HG03060 (cell line): ENCODE measurements around the gene MON2.
A peak's percentile ranks its signal among the peaks of the same experiment; 100 is the strongest.
"Not testable (repeated sequence)": the region's sequence is repeated elsewhere in the genome, so short reads cannot be mapped to it uniquely, and the experiment has no call there.

ENCODE experiments used
- ATAC-seq: cut with Tn5 transposase; IDR thresholded peaks from one replicate; pipeline ENCODE4 v1.9.1; 2021; ENCODE audit warnings: low read depth, moderate number of reproducible peaks; ENCODE audit not compliant: unreplicated experiment

MON2 gene

GRCh38 chr12:62540354-62540753 lies 73.7 kb downstream of the MON2 start:
- ATAC-seq, result no peak

DNA sequence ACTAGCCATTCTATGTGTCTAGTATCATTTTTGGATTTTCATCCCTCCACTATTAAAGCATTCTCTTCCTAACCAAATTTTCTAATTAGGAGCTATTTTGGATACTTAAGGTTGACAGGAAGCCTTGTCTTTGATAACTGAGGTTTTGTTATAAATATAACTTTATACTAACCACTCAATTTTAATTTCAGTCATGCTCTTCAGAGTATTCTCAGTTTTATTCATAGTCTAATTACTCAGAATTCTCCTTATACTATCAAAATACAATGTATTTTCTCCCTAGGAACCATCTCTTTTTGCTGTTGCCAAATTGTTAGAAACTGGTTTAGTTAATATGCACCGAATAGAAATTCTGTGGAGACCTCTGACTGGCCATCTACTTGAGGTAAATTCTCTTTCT lies 76.2 kb downstream of the MON2 start:
- ATAC-seq, result no peak

DNA sequence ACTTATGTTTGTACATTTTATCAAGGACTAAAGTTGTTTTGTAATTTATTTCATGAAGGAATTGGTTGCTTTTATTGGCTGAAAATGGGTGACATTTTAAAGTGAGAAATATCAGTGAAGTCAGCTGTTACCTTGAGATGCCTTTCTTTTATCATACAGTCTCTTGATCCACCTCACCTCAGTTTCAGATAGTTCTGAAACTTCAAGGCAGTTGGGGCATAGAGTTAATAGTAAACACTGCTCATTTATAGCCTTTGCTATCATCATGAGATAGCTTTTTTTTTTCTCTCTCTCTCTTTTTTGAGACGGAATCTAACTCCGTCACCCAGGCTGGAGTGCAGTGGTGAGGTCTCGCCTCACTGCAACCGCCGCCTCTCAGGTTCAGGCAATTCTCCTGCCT lies 76.7 kb downstream of the MON2 start:
- ATAC-seq, result no peak

- ATAC-seq, result no peak
Observed at GRCh38 chr12:62543741-62544140, 77.1 kb downstream of the MON2 start.

DNA sequence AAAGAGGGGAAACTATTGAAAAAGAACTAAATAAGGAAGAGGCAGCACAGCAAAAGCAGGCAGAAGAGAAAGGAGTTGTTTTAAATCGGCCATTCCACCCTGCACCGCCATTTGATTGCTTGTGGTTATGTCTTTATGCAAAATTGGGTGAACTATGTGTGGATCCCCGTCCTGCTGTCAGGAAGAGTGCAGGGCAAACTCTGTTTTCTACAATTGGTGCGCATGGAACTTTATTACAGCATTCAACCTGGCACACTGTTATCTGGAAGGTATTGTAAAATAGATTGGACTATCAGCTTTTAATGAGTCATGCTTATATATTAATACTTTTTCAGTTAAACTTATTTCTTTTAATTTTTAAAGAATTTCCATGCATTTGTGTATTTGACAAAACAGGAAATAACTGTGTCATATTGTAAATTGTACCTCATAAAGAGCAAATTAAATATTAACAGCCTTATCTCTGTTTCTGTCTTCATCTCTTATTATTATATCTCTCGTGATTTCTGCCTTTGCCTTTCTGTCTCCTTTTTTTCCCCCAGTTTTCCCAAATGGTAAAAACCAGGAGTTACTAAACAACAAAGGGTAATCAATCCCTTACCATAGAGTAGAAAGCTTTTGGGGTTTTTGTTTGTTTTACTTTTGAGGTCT lies 86.4 kb downstream of the MON2 start:
- no peak for ATAC-seq

DNA sequence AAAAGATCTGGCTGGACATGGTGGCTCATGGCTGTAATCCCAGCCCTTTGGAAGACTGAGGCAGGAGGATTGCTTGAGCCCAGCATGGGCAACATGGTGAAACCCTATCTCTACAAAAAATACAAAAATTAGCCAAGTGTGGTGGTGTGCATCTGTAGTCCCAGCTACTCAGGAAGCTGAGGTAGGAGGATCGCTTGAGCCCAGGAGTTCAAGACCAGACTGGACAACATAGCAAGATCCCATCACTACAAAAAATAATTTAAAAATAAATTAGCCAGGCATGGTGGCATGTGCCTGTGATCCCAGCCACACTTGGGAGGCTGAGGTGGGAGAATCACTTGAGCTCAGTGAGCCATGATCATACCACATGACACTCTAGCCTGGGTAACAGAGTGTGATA lies 92.7 kb downstream of the MON2 start:
- ATAC-seq, result not testable (repeated sequence)

DNA sequence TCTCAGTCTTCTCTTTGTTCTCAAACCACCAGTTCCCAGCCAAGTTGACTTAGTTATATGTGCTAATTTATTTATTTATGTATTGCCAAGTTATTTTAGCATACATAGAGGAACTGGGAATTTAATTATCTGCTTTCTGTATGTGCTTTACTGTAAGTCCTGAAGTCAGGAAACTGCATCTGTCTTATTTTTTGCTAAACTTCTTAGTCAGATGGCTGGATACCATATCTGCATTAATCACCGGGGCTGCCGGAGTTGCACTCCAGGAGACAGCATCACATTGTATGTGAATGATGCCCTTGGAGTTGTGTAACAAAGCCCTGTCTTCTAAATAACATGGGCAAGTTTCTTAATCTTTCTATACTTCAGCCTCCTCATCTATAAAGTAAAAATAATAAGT lies 96.2 kb downstream of the MON2 start:
- no peak for ATAC-seq

- no peak for ATAC-seq
Observed at GRCh38 chr12:62575036-62575435, 108.4 kb downstream of the MON2 start.

DNA sequence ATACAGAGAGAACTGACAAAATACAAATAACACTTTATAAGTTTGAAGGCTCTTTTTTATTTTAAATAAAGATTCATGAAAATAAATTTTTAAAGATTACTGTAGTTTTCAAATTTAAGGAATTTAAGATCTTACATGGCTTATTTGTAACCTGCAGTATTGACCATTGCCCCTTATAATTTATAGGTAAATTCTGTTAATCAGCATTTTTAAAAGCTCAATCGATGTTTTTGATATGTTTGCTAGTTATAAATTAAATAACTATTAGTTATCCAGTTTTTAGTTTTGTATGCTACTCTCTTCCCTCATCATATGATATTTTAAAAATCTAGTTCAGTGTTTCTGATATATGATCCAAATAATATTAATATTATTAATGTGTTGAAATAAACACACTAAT lies 109.9 kb downstream of the MON2 start:
- no peak for ATAC-seq

GRCh38 chr12:62578726-62579125 lies 112.1 kb downstream of the MON2 start:
- ATAC-seq, result no peak

- ATAC-seq, result no peak
Observed at GRCh38 chr12:62581288-62582064, 114.8 kb downstream of the MON2 start.

DNA sequence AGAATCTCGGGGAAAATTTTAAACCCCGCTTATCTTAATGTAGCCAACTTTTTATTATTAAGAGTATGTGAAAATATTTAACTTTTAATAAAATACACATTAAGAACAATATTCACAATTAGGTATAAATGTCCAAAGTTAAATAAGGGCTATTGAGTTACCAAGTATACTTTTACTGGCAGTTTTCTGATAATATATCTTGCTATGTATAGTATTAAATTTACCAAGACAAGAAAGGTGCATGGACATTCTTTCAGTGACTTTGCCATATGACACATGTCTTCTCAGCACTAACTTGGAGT lies 115.4 kb downstream of the MON2 start:
- ATAC-seq, result no peak

DNA sequence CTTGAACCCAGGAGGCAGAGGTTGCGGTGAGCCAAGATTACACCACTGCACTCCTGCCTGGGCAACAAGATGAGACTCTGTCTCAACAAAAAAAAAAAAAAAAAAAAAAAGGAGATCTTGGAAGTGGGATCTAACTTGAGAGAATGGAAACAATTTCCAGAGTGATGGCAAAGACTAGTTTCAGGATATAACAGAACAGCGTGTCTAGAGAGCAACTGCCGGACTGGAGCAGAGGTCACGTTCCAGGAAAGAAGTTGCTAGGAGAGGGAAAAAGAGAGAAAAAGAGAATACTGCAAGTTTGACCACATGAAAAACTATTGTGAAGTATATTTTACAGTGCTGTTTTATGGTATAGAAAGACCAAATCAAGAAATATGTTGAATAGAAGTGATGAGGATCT lies 118.0 kb downstream of the MON2 start:
- no peak for ATAC-seq

DNA sequence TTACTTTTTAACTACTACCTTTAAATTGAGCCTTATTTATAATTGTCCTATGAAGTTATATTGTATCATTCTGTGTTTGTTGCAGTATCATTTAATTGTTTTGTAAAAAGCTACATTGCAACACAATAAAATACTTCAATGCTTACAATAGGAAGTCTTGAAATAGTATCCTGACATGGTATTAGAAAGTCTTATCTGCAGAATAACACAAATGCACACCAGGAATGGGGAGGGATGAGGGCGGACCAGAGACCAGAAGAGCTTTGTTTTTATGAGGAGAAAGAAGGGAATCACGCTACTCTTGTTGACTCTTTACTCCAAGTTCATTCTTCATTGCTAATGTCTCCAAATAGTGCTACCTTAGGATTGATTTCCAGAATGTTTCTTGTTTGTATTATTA lies 120.2 kb downstream of the MON2 start:
- ATAC-seq, result no peak

DNA sequence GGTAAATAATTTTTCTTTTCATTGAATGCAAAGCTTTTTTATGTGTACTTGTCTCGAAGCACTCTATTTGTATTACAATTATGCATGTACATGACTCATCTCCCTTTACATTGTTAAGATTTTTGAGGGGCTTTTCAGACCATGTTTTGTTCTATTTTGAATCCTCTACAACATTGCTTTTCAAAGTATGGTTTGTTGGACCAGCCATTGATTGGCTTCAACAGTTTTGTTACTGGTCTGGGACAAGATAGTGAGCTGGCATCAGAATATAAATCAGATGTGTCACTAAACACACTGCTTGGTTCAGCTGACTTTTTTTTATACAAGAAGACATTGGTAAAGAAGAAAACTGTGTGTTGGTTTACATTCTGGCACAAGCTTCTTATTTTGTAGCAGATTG lies 122.3 kb downstream of the MON2 start:
- no peak for ATAC-seq

DNA sequence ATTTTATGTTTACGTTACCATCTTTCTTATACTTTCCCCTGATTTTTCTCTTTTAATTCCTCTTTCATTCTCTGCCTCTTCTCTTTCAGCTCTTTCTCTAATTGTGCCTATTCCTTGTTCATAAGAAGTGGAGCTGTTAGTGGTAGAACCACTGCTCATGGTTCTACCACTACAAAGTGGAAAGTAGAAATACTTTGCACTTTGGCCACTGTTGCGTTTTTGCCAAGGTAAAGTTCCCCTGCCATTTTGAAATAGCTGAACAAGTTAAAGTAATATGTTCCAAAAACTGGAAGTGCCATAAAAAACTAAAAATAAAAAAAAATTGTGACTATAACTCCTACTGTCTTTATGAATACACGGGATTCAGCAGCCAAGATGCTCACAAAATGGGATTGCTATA lies 130.6 kb downstream of the MON2 start:
- ATAC-seq, result no peak

DNA sequence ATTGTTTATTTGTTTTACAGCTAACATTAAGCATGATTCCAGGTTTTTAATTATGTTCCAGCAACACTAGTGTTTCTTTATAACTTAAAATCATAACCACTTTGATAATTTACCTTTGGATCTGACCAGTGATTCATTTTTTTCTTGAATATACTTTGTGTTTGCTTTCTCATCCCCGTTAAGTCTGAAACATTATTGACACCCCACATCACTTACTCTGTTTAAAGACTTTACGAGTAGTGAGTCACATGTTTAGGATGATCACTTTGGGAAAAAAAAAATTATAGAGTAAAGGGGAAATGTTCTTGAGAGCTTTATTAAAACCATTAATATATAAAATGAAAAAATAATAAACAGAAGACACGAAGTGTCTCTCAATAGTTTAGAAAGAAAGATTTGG lies 132.2 kb downstream of the MON2 start:
- ATAC-seq, result no peak

- no peak for ATAC-seq
Observed at GRCh38 chr12:62599854-62600437, 133.3 kb downstream of the MON2 start.

DNA sequence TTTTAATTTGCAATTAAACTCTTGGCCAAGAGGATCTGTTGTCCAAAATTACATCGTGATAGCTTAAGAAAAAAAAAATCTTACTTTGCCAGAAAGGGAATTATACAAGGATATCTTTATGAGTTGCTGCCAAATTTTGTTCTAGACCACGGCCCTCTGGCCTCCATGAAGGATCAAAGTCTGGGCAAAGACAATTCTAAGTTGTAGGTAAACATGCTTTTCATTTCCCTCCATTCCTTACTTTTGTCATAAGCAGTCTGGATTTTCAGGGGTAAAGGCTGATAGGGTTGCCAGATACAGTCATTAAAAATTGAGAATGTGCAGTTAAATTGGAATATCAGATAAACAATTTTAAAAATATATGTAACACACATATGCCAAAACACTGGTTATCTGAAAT lies 135.1 kb downstream of the MON2 start:
- ATAC-seq, result no peak

- peak; percentile 43 for ATAC-seq
Observed at GRCh38 chr12:62602255-62603060, 135.8 kb downstream of the MON2 start.

DNA sequence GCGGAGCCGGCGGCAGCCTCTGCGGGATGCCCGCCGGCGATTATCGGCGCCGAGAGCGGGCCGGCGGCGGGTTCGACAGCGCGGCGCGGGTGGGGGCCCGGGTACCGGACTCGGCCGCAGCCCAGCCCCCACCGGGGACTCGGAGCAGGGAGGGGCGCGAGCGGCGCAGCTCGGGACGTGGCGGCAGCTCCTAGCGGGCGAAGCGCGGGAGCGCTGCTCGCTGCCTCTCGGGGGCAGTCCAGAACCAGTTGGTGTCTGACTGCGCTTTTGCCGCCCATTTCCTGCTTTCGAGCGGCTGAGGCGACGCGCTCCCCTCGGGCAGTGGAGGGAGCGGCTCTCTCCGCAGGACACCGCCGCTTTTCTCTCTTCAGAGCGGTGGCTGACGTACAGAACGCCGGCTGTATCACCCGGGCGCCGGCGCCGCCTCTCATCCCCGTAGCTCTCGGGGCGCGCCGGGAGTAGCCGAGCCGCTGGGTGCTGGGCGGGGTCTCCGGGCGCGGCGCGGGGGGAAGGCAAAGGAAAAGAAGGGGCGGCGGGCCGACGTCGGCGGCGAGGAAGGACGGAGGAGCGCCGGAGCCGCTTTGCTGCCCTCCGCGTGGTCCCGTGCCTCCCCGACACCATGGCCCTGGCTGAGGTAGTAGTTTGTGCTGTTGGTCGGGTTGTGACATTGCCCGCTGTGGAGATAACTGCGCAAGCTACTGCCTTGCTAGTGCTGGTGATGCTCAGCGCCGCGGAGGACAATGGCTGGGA lies 136.6 kb downstream of the MON2 start:
- ATAC-seq, result peak; percentile 55
